ENCODE measurements around the gene SSC5D. TPM values are rescaled to one million over a fixed set of nuclear protein-coding genes. Genes with fewer than 3 reads are reported as not detected.
A peak's percentile ranks its signal among the peaks of the same experiment; 100 is the strongest.

The SSC5D gene
- total RNA-seq, 6 experiments from 2014 or later = 47.7 to 59.9 (median 51.9) TPM

- no peak overlapping the region for H3K4me3 Mint-ChIP-seq
- peak; percentile 26 for DNase-seq
- peaks cover 16% of the 10 kb centered on the region for H3K27me3 Mint-ChIP-seq (ENCODE audit: insufficient read depth)
- no peak overlapping the region for H3K27ac Mint-ChIP-seq
- no peaks in the 10 kb centered on the region for H3K9me3 Mint-ChIP-seq
- H3K4me1 Mint-ChIP-seq (ENCODE audit: low read depth) = no peaks in the 10 kb centered on the region
- peak; percentile 62 for TF ChIP-seq CTCF (IDR thresholded peaks at IDR 0.05)
- H3K36me3 Mint-ChIP-seq (ENCODE audit: low read depth) = peaks cover 6% of the 10 kb centered on the region
Measured at GRCh38 chr19:55452749-55453346, 35.4 kb upstream of the SSC5D start.

GRCh38 chr19:55453511-55454260, 34.5 kb upstream of the SSC5D start:
- no peak for DNase-seq
- Mint-ChIP-seq H3K4me3 (no peak overlapping the region), H3K4me1 (ENCODE audit: low read depth) (no peaks in the 10 kb centered on the region), H3K27me3 (ENCODE audit: insufficient read depth) (peaks cover 16% of the 10 kb centered on the region), H3K27ac (no peak overlapping the region), H3K36me3 (ENCODE audit: low read depth) (peaks cover 6% of the 10 kb centered on the region), H3K9me3 (no peaks in the 10 kb centered on the region)
- no peak for TF ChIP-seq CTCF (IDR thresholded peaks at IDR 0.05)

GRCh38 chr19:55454787-55455243, 33.4 kb upstream of the SSC5D start:
- Mint-ChIP-seq H3K4me3 (no peak overlapping the region), H3K9me3 (no peaks in the 10 kb centered on the region), H3K4me1 (ENCODE audit: low read depth) (peaks cover 5% of the 10 kb centered on the region), H3K27ac (no peak overlapping the region), H3K27me3 (ENCODE audit: insufficient read depth) (peaks cover 15% of the 10 kb centered on the region), H3K36me3 (ENCODE audit: low read depth) (peaks cover 6% of the 10 kb centered on the region)
- peak; percentile 37 for DNase-seq
- peak; percentile 82 for TF ChIP-seq CTCF (IDR thresholded peaks at IDR 0.05)

GRCh38 chr19:55455576-55456235, 32.5 kb upstream of the SSC5D start:
- Mint-ChIP-seq H3K36me3 (ENCODE audit: low read depth) (peaks cover 6% of the 10 kb centered on the region), H3K9me3 (no peaks in the 10 kb centered on the region), H3K4me3 (no peak overlapping the region), H3K4me1 (ENCODE audit: low read depth) (peaks cover 14% of the 10 kb centered on the region), H3K27ac (no peak overlapping the region), H3K27me3 (ENCODE audit: insufficient read depth) (peaks cover 10% of the 10 kb centered on the region)
- TF ChIP-seq CTCF (IDR thresholded peaks at IDR 0.05) = no peak
- DNase-seq = no peak

GRCh38 chr19:55456347-55456746, 31.9 kb upstream of the SSC5D start:
- H3K9me3 Mint-ChIP-seq = no peaks in the 10 kb centered on the region
- DNase-seq = no peak
- H3K27me3 Mint-ChIP-seq (ENCODE audit: insufficient read depth) = peaks cover 8% of the 10 kb centered on the region
- H3K4me1 Mint-ChIP-seq (ENCODE audit: low read depth) = peaks cover 17% of the 10 kb centered on the region
- H3K4me3 Mint-ChIP-seq = no peak overlapping the region
- H3K36me3 Mint-ChIP-seq (ENCODE audit: low read depth) = peaks cover 6% of the 10 kb centered on the region
- TF ChIP-seq CTCF (IDR thresholded peaks at IDR 0.05) = no peak
- no peak overlapping the region for H3K27ac Mint-ChIP-seq

Measured in HFFc6 (cell line).